ENCODE data around the gene PER3.

The PER3 gene

GRCh38 chr1:7857985-7858384 is 73.9 kb downstream of the PER3 start:
- no peaks in the 10 kb centered on the region for H3K79me2 ChIP-seq (ENCODE audit: insufficient read depth, low read length)
- no peaks in the 10 kb centered on the region for H3K27me3 ChIP-seq (ENCODE audit: insufficient read depth, low read length)
- H3K4me1 ChIP-seq (ENCODE audit: insufficient read depth, low read length, severe bottlenecking): no peaks in the 10 kb centered on the region
- no peak overlapping the region for H3K27ac ChIP-seq (ENCODE audit: low read depth, low read length, poor library complexity, severe bottlenecking)
- no peak overlapping the region for H3K4me2 ChIP-seq (ENCODE audit: low read length)
- H3K36me3 ChIP-seq (ENCODE audit: insufficient read depth, low read length): no peaks in the 10 kb centered on the region
- H3F3A ChIP-seq (ENCODE audit: insufficient read depth, low read length): no peaks in the 10 kb centered on the region
- TF ChIP-seq CTCF (IDR thresholded peaks at IDR 0.05; ENCODE audit: low read length) (no peak), EZH2 (IDR thresholded peaks at IDR 0.05; ENCODE audit: borderline replicate concordance, low read length) (no peak)
- no peak overlapping the region for H2AFZ ChIP-seq (ENCODE audit: low read length)
- no peaks in the 10 kb centered on the region for H4K20me1 ChIP-seq (ENCODE audit: insufficient read depth, low read length)
- H3K9ac ChIP-seq (ENCODE audit: low read length): no peak overlapping the region
- H3K9me2 ChIP-seq (ENCODE audit: low read depth, low read length): no peaks in the 10 kb centered on the region
- no peak overlapping the region for H3K4me3 ChIP-seq (ENCODE audit: low read depth, low read length, poor library complexity, severe bottlenecking)
- H3K9me3 ChIP-seq (ENCODE audit: low read length): no peaks in the 10 kb centered on the region

- no peaks in the 10 kb centered on the region for H3K36me3 ChIP-seq (ENCODE audit: insufficient read depth, low read length)
- H3F3A ChIP-seq (ENCODE audit: insufficient read depth, low read length): no peaks in the 10 kb centered on the region
- no peak overlapping the region for H2AFZ ChIP-seq (ENCODE audit: low read length)
- no peak overlapping the region for H3K27ac ChIP-seq (ENCODE audit: low read depth, low read length, poor library complexity, severe bottlenecking)
- TF ChIP-seq EZH2 (IDR thresholded peaks at IDR 0.05; ENCODE audit: borderline replicate concordance, low read length) (no peak), CTCF (IDR thresholded peaks at IDR 0.05; ENCODE audit: low read length) (no peak)
- H3K4me3 ChIP-seq (ENCODE audit: low read depth, low read length, poor library complexity, severe bottlenecking): no peak overlapping the region
- H3K9me2 ChIP-seq (ENCODE audit: low read depth, low read length): no peaks in the 10 kb centered on the region
- no peaks in the 10 kb centered on the region for H4K20me1 ChIP-seq (ENCODE audit: insufficient read depth, low read length)
- no peaks in the 10 kb centered on the region for H3K4me1 ChIP-seq (ENCODE audit: insufficient read depth, low read length, severe bottlenecking)
- no peaks in the 10 kb centered on the region for H3K27me3 ChIP-seq (ENCODE audit: insufficient read depth, low read length)
- no peaks in the 10 kb centered on the region for H3K79me2 ChIP-seq (ENCODE audit: insufficient read depth, low read length)
- no peak overlapping the region for H3K9ac ChIP-seq (ENCODE audit: low read length)
- H3K9me3 ChIP-seq (ENCODE audit: low read length): no peaks in the 10 kb centered on the region
- no peak overlapping the region for H3K4me2 ChIP-seq (ENCODE audit: low read length)
Observed at GRCh38 chr1:7859406-7859805, 75.3 kb downstream of the PER3 start.

GRCh38 chr1:7860130-7860529 is 76.0 kb downstream of the PER3 start:
- H3K4me2 ChIP-seq (ENCODE audit: low read length): no peak overlapping the region
- no peak overlapping the region for H3K27ac ChIP-seq (ENCODE audit: low read depth, low read length, poor library complexity, severe bottlenecking)
- H3F3A ChIP-seq (ENCODE audit: insufficient read depth, low read length): no peaks in the 10 kb centered on the region
- no peaks in the 10 kb centered on the region for H3K27me3 ChIP-seq (ENCODE audit: insufficient read depth, low read length)
- no peak for TF ChIP-seq CTCF (IDR thresholded peaks at IDR 0.05; ENCODE audit: low read length)
- no peak overlapping the region for H3K9ac ChIP-seq (ENCODE audit: low read length)
- H3K4me1 ChIP-seq (ENCODE audit: insufficient read depth, low read length, severe bottlenecking): no peaks in the 10 kb centered on the region
- no peaks in the 10 kb centered on the region for H4K20me1 ChIP-seq (ENCODE audit: insufficient read depth, low read length)
- H3K9me3 ChIP-seq (ENCODE audit: low read length): no peaks in the 10 kb centered on the region
- H3K9me2 ChIP-seq (ENCODE audit: low read depth, low read length): no peaks in the 10 kb centered on the region
- no peak overlapping the region for H3K4me3 ChIP-seq (ENCODE audit: low read depth, low read length, poor library complexity, severe bottlenecking)
- H3K79me2 ChIP-seq (ENCODE audit: insufficient read depth, low read length): no peaks in the 10 kb centered on the region
- H3K36me3 ChIP-seq (ENCODE audit: insufficient read depth, low read length): no peaks in the 10 kb centered on the region
- H2AFZ ChIP-seq (ENCODE audit: low read length): no peak overlapping the region

Measured in OCI-LY1 (cell line).